ENCODE results near the gene ZNF185. TPM values are rescaled to one million over a fixed set of nuclear protein-coding genes. Genes with fewer than 3 reads are reported as not detected.
A peak's percentile ranks its signal among the peaks of the same experiment; 100 is the strongest.

Gene ZNF185
- total RNA-seq, 1 donor from 2014 or later = not detected

- no peaks in the 10 kb centered on the region for H3K9me3 ChIP-seq
- H3K27ac ChIP-seq = no peak overlapping the region
- intact Hi-C loops (cut with DNase I) = no loop called here
- no peak overlapping the region for H3K4me3 ChIP-seq
- no peak for TF ChIP-seq CTCF (IDR thresholded peaks at IDR 0.05)
- DNase-seq (ENCODE audit: low spot score in 2 of 2) = no peak
- no peaks in the 10 kb centered on the region for H3K27me3 ChIP-seq
- no peaks in the 10 kb centered on the region for H3K36me3 ChIP-seq
- H3K4me1 ChIP-seq = no peaks in the 10 kb centered on the region
Observed at GRCh38 chrX:152923599-152923998, 25.7 kb downstream of the ZNF185 start.

GRCh38 chrX:152925835-152926234 is 28.0 kb downstream of the ZNF185 start:
- Histone ChIP-seq H3K4me3 (no peak overlapping the region), H3K27ac (no peak overlapping the region), H3K4me1 (no peaks in the 10 kb centered on the region), H3K27me3 (no peaks in the 10 kb centered on the region), H3K36me3 (no peaks in the 10 kb centered on the region), H3K9me3 (no peaks in the 10 kb centered on the region)
- DNase-seq (ENCODE audit: low spot score in 2 of 2) = no peak
- intact Hi-C loops (cut with DNase I) = no loop called here
- no peak for TF ChIP-seq CTCF (IDR thresholded peaks at IDR 0.05)

GRCh38 chrX:152926279-152926678 is 28.4 kb downstream of the ZNF185 start:
- DNase-seq (ENCODE audit: low spot score in 2 of 2) = no peak
- Histone ChIP-seq H3K27me3 (no peaks in the 10 kb centered on the region), H3K4me1 (no peaks in the 10 kb centered on the region), H3K36me3 (no peaks in the 10 kb centered on the region), H3K9me3 (no peaks in the 10 kb centered on the region), H3K4me3 (no peak overlapping the region), H3K27ac (no peak overlapping the region)
- intact Hi-C loops (cut with DNase I) = no loop called here
- TF ChIP-seq CTCF (IDR thresholded peaks at IDR 0.05) = peak in 2 of 3 experiments; percentile 17 to 40

GRCh38 chrX:152926923-152927322 is 29.1 kb downstream of the ZNF185 start:
- intact Hi-C loops (cut with DNase I) = no loop called here
- Histone ChIP-seq H3K27me3 (no peaks in the 10 kb centered on the region), H3K4me3 (no peak overlapping the region), H3K9me3 (no peaks in the 10 kb centered on the region), H3K4me1 (no peaks in the 10 kb centered on the region), H3K27ac (no peak overlapping the region), H3K36me3 (no peaks in the 10 kb centered on the region)
- TF ChIP-seq CTCF (IDR thresholded peaks at IDR 0.05) = no peak
- DNase-seq (ENCODE audit: low spot score in 2 of 2) = no peak

- Histone ChIP-seq H3K27ac (no peak overlapping the region), H3K27me3 (no peaks in the 10 kb centered on the region), H3K9me3 (no peaks in the 10 kb centered on the region), H3K36me3 (no peaks in the 10 kb centered on the region), H3K4me1 (no peaks in the 10 kb centered on the region), H3K4me3 (no peak overlapping the region)
- no peak for DNase-seq (ENCODE audit: low spot score in 2 of 2)
- intact Hi-C loops (cut with DNase I) = no loop called here
- TF ChIP-seq CTCF (IDR thresholded peaks at IDR 0.05) = no peak
Observed at GRCh38 chrX:152927858-152928760, 30.2 kb downstream of the ZNF185 start.
